Calu3 (cell line): Measurements from ENCODE around the gene NFE2L1. TPM values are rescaled to one million over a fixed set of nuclear protein-coding genes. Genes with fewer than 3 reads are reported as not detected.
"Not testable (repeated sequence)": the region's sequence is repeated elsewhere in the genome, so short reads cannot be mapped to it uniquely, and the experiment has no call there.

Experiments
- BruUV-seq: library from RNA; stranded (reverse); fragments of 400-500 nt; replicated peaks from 2 replicates; lab custom pipeline; 2021; lab: Mats Ljungman, UMichigan
- CTCF ChIA-PET: fragments of 300-600 bp; sonication (Branson Sonifier 250); formaldehyde crosslinking; loops from one replicate; lab custom pipeline; 2022; ENCODE audit warnings: antibody characterized with exemption; lab: Charles Lee
- DNase-seq: peaks from one replicate; pipeline ENCODE4 v3.0.0; 2022
- H3K27ac Mint-ChIP-seq: one replicate; pipeline ENCODE4 v1.8.0; 2022; ENCODE audit warnings: mixed read lengths; ENCODE audit not compliant: unreplicated experiment
- H3K27me3 Mint-ChIP-seq: one replicate; pipeline ENCODE4 v1.8.0; 2022; ENCODE audit warnings: mixed read lengths; ENCODE audit not compliant: unreplicated experiment
- H3K36me3 Mint-ChIP-seq: one replicate; pipeline ENCODE4 v1.8.0; 2022; ENCODE audit warnings: mild to moderate bottlenecking, moderate library complexity, mixed read lengths; ENCODE audit not compliant: insufficient read depth, unreplicated experiment
- H3K4me1 Mint-ChIP-seq: one replicate; pipeline ENCODE4 v1.8.0; 2022; ENCODE audit warnings: mild to moderate bottlenecking, low read depth, mixed read lengths; ENCODE audit not compliant: unreplicated experiment
- H3K4me3 Mint-ChIP-seq: one replicate; pipeline ENCODE4 v1.8.0; 2022; ENCODE audit warnings: mild to moderate bottlenecking, low read depth, moderate library complexity, mixed read lengths; ENCODE audit not compliant: unreplicated experiment
- H3K9me3 Mint-ChIP-seq: one replicate; pipeline ENCODE4 v1.8.0; 2022; ENCODE audit warnings: low read depth, mixed read lengths; ENCODE audit not compliant: unreplicated experiment
- CTCF ChIP-seq: fragments of 200-600 bp; IDR thresholded peaks from one replicate; pipeline ENCODE4 v1.8.0; 2022; ENCODE audit warnings: antibody characterized with exemption; ENCODE audit not compliant: unreplicated experiment
- intact Hi-C: fragments of 100-400 bp; cut with micrococcal nuclease; formaldehyde crosslinking; loops from one replicate; pipeline ENCODE4 v1.10.0; 2022; ENCODE audit not compliant: unreplicated experiment
- total RNA-seq: library from RNA; stranded (reverse); gene quantifications from 2 replicates; pipeline ENCODE4 v1.2.3, GENCODE V29; 2022

The NFE2L1 gene
- total RNA-seq, 1 experiment from 2014 or later, result 247 TPM

GRCh38 chr17:48027322-48027981 lies 20.7 kb upstream of the NFE2L1 start:
- Mint-ChIP-seq H3K27ac (no peak overlapping the region), H3K4me3 (no peak overlapping the region), H3K27me3 (peaks cover 40% of the 10 kb centered on the region), H3K9me3 (no peaks in the 10 kb centered on the region), H3K36me3 (peaks cover 37% of the 10 kb centered on the region), H3K4me1 (peaks cover 49% of the 10 kb centered on the region)
- BruUV-seq, result no TSS peak
- DNase-seq, result no peak
- intact Hi-C loops, result loop anchor here (10.0 kb wide), 1 partner anchor 307 kb away; no protein-coding TSS in a partner anchor
- TF ChIP-seq CTCF, result no peak
- CTCF ChIA-PET, result interaction anchor here (0.8 to 2.8 kb wide), 12 partner anchors 9 to 196 kb away, joined by 3 to 30 read pairs (median 7); partner anchors contain the start of genes LRRC46, MRPL10 and NFE2L1

GRCh38 chr17:48028736-48029135 lies 19.4 kb upstream of the NFE2L1 start:
- peaks cover 53% of the 10 kb centered on the region for H3K27me3 Mint-ChIP-seq
- CTCF ChIA-PET, result no interaction called here
- BruUV-seq, result no TSS peak
- DNase-seq, result no peak
- no peak for TF ChIP-seq CTCF
- intact Hi-C loops, result loop anchor here (10.0 kb wide), 1 partner anchor 306 kb away; no protein-coding TSS in a partner anchor
- no peak overlapping the region for H3K27ac Mint-ChIP-seq
- H3K4me3 Mint-ChIP-seq, result no peak overlapping the region
- no peaks in the 10 kb centered on the region for H3K9me3 Mint-ChIP-seq
- peaks cover 38% of the 10 kb centered on the region for H3K4me1 Mint-ChIP-seq
- peaks cover 24% of the 10 kb centered on the region for H3K36me3 Mint-ChIP-seq

DNA sequence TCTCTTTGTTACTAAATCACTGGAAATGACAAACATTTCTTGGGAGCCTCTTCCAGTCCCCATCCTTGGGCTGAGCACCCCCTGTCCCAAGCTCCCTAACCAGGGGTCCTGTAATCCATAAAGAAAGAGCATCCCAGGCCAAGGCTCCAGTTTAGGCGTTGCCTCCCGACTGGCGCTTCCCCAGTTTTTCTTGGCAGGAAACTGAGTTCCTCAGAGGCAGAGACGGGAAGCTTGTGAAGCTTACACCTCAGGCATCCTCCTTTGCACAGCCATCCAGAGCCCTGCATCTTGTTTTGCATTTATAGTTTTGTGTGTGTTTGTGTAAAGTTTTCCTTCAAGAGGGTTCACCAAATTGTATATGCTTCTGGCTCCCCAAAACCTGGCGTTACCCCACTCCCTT lies 17.6 kb upstream of the NFE2L1 start:
- TF ChIP-seq CTCF, result no peak
- no peaks in the 10 kb centered on the region for H3K9me3 Mint-ChIP-seq
- CTCF ChIA-PET, result interaction anchor here (1.0 kb wide), 1 partner anchor 60 kb away, joined by 3 read pairs; the partner anchor contains the start of gene CDK5RAP3
- intact Hi-C loops, result no loop called here
- BruUV-seq, result no TSS peak
- H3K27me3 Mint-ChIP-seq, result peaks cover 58% of the 10 kb centered on the region
- H3K36me3 Mint-ChIP-seq, result peaks cover 7% of the 10 kb centered on the region
- H3K4me3 Mint-ChIP-seq, result no peak overlapping the region
- no peak overlapping the region for H3K27ac Mint-ChIP-seq
- H3K4me1 Mint-ChIP-seq, result peaks cover 23% of the 10 kb centered on the region
- no peak for DNase-seq

DNA sequence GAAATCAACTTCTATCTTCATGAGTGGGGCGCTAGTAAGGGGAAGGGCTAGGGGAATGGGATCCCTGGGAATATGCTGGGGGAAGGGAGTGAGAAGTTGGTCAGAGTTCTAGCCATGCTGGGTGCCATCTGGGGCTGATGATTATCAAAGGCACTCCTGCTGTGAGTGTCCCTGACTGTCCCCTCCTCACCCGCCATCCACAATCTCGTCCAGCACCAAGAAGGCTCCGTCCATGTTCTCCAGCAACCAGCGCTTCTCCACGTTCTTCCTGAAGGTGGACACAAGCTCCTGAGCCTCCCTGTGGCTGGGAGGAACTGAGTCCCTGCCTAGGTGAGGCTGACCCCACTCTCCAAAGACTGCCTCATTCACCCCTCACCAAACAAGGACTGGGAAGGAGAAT lies 16.2 kb upstream of the NFE2L1 start:
- no peak for DNase-seq
- CTCF ChIA-PET, result interaction anchor here (0.7 to 1.4 kb wide), 3 partner anchors 56 to 96 kb away, joined by 3 to 4 read pairs (median 3); no protein-coding TSS in a partner anchor
- Mint-ChIP-seq H3K9me3 (no peaks in the 10 kb centered on the region), H3K4me3 (no peak overlapping the region), H3K27ac (no peak overlapping the region), H3K36me3 (peaks cover under 1% of the 10 kb centered on the region), H3K4me1 (peaks cover 9% of the 10 kb centered on the region), H3K27me3 (peaks cover 70% of the 10 kb centered on the region)
- intact Hi-C loops, result no loop called here
- TF ChIP-seq CTCF, result no peak
- no TSS peak for BruUV-seq

GRCh38 chr17:48034734-48035133 lies 13.4 kb upstream of the NFE2L1 start:
- BruUV-seq, H3K4me1 Mint-ChIP-seq, H3K4me3 Mint-ChIP-seq, intact Hi-C loops, DNase-seq, H3K27ac Mint-ChIP-seq, CTCF ChIA-PET, H3K9me3 Mint-ChIP-seq: not testable (repeated sequence)
- H3K36me3 Mint-ChIP-seq, result peaks cover 11% of the 10 kb centered on the region
- H3K27me3 Mint-ChIP-seq, result peaks cover 84% of the 10 kb centered on the region
